Dedifferentiated amniotic fluid mesenchymal stem cell (primary cell): Measurements from ENCODE around the gene CCM2L.

Experiments
- DNase-seq: peaks from one replicate; pipeline ENCODE4 v3.0.0-alpha.2; 2016; ENCODE audit errors: extremely low spot score

Gene CCM2L

GRCh38 chr20:32010101-32010500 lies at the start of gene CCM2L:
TSS of gene CCM2L (plus strand) at chr20:32010438. CDS start at chr20:32010455, 17 bp downstream.
- no peak for DNase-seq

GRCh38 chr20:31962761-31963160 lies 47.5 kb upstream of the CCM2L start:
- no peak for DNase-seq

DNA sequence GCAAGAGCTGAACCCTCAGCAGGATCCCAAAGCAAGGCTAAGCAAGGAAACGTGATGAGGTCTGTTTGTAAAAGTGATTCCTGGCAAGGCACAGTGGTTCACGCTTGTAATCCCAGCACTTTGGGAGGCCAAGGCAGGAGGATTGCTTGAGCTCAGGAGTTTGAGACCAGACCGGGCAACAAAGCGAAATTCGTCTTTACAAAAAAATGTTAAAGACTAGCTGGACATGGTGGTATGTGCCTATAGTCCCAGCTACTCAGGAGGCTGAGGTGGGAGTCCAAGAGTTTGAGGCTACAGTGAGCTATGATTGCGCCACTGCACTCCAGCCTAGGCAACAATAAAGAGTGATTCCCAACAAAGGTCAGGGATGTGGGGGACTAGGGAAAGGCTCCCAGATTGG lies 46.3 kb upstream of the CCM2L start:
- no peak for DNase-seq

- DNase-seq = no peak
Observed at GRCh38 chr20:31966991-31967655, 43.1 kb upstream of the CCM2L start.

DNA sequence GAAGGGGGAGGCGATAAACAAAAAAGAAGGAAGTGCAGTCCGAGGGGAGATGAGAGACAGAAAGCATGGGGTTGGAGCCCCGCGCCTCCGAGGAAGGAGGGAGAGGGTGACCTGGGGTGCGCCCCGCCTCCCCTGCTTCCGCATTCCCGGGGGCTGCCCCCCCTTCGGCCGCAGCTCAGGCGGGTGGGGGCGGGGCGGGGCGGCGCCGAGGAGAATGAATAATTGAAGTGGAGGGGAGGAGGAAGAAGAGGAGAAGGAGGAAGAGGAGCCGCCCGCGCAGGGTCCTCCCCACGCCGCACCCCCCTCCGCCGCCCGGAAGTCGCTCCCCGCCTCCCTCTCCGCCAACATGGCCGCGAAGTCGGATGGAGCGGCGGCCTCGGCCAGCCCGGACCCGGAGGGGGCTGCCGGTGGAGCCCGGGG lies 42.4 kb upstream of the CCM2L start, which contains the start of gene XKR7:
Gene XKR7 (plus strand): TSS at position 322 of the 420 bp plus-strand sequence. CDS start 25 bp downstream, at position 347.
- DNase-seq = no peak

DNA sequence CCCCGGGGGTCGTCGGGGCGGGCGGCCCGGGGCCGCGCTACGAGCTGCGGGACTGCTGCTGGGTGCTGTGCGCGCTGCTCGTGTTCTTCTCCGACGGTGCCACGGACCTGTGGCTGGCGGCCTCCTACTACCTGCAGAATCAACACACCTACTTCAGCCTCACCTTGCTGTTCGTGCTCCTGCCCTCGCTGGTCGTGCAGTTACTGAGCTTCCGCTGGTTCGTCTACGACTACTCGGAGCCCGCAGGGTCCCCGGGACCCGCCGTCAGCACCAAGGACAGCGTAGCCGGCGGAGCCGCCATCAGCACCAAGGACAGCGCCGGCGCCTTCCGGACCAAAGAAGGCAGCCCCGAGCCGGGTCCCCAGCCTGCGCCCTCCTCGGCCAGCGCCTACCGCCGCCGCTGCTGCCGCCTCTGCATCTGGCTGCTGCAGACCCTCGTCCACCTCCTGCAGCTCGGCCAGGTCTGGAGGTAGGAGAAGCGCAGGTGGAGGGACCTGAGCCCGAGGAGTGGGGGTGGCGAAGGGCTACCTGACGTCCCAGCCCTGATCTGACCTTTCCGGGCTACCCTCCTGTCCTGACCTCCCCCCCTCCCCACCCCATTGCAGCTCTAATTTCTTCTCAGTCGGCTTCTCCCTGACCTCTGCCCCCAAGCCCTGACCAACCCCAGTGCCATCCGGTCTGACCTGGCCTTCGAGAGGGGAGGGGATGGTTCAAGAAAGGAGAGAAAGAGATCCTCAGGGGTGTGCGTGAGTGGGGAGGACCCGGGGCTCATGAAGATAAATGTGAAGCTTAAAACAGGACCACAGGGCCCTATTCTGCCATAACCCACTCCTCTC lies 41.7 kb upstream of the CCM2L start:
- peak; percentile 48 for DNase-seq

DNA sequence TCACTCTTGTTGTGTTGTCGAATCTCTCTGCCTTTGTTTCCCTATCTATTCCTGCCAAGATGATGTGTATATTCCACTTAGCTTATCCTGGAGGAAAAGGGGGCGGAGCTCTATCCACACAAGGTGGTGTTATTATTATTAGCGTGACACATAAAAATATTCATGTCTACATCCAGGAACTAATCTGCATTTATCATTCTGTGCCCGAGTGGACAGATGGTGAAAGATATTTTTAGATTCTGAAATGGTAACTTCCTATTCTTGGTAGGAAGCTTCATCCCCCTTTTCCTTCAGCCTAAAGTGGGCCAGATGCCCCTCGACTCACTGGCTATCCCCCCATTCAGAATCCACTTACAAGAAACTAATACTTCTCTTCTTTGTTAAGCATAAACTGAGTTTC lies 40.2 kb upstream of the CCM2L start:
- DNase-seq = no peak

DNA sequence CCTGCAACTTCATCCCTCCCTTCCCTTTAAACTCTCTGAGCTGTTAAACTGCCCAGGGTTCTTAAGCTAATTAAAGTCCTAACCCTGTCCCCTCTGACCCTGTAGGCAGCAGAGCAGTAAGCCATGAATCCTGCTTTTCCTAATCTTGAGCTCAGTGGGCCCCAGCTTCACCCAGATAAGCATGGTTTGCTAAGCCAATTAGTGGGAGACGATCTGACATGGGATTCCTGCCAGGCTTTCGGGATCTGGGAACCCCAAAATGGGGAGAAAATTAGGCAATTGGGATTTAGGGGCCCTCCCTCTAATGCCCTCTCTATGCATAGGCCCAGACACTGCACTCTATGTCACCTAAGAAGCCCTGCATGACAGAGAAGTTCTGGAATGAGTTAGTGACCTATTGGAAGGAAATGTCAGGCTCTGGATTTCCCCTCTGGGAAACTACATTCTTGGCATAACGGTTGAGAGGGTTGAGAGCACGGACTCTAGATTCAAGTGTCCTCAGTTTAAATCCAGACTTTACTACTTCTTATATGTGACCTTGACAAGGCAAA lies 37.7 kb upstream of the CCM2L start:
- DNase-seq = peak; percentile 28

DNA sequence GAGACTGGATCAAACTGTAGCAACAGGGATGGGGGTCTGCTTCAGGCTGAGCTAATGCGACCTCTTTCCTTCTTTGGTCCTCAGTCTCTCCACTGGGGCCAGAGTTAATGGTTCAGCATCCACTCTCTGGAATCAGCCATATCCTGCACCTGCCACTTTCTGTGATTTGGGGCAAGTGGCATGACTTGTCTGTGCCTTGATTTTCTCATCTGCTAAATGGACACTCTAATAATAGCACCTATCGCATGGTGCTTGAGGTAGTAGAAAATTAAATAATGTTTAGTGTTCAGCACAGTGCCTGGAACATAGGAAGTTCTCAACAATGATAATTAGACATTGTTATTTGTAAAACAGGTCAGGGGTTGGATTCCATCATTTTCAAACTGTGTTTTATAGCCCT lies 35.9 kb upstream of the CCM2L start:
- no peak for DNase-seq

GRCh38 chr20:31974951-31975487 lies 35.2 kb upstream of the CCM2L start:
- no peak for DNase-seq

DNA sequence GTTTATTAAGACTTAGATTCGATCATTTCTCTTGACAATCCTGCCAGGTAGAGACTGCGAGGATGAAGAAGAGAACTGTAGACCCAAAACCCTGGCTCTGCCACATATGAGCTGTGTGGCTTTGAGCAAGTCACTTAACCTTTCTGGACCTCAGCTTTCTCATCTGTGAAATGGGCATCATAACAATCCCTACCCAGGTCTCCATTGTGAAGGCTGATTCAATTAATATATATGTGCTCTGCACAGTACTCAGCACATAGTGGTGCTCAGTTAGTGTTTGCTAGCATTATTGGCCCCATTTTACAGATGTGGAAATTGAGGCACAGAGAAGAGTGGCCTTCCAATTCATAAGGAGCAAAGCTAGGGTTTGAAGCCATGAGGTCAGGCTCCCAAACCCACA lies 34.4 kb upstream of the CCM2L start:
- DNase-seq = no peak

DNA sequence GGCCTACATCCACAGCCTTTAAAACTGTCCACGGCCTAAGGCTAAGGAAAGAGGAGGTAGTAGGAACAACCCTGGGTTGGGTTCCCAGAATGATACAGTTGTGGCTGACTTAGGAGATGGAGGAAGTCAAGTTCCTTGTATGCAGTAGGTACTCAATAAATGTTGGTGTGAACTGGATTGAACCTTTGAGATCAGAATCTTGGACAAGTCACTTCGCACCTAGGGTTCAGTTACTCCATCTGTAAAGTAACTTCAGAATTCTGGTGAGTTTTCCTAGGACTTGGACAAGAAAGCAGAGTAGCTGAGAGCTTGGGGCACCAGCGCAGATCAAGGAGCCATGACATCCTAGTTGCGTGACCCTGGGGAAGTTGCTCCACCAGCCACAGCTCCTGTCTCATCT lies 33.2 kb upstream of the CCM2L start:
- DNase-seq = no peak

DNA sequence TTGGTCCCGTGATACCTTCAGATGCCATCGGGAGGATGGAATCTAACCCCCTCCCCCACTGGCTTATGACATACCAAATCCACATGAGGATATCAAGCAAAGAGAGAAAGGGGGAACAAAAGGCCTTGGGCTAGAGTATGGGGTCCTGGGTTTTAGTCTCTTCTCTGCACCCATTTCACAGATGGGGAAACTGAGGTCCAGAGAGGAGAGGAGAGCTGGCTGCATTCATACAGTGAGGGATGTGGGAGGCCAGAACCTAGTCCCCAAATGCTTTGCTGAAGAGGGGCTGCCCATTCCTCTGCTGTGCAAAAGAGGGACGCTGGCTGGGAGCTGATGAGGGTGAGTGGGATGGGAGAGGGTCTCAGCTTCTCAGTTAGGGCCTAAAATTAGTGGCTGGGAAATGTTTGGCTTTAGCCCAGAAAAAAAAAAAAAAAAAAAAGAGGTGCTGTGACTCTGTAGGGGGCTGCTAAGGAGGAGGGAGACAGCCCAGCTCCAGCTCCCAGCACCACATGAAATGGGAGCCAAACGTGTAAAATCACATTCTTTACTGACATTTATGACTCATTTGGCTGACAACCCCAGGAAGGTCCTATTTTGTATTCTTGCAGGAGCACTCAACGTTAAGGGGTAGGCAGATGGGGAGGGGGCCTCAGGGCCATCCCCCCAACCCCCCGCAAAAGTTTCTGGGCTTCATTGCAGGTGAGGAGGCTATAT lies 30.4 kb upstream of the CCM2L start:
- DNase-seq = no peak

GRCh38 chr20:31981784-31982183 lies 28.5 kb upstream of the CCM2L start:
- no peak for DNase-seq

DNA sequence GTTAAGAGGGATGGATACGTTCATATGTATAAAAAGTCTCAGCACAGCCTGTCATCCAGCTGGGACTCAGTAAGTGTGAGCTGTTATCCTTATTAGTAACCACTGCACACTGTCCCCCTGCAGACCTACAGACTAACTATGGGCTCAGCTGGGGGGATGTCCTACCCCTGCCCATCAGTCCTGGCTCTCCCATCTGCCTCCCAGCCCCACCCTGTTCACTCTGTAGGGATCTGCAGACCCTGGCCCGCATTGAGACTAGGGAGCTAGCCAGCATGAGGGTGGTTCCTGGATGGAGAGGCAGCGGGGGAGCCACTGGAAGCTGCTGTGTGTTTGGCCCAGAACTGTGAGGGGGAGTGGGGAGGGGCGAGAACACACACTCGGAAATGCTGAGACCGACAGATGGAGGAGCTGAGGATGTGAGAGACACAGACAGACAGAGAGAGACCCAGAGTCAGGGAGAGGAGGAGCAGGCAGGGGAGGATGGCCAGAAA lies 25.2 kb upstream of the CCM2L start:
- DNase-seq = no peak

DNA sequence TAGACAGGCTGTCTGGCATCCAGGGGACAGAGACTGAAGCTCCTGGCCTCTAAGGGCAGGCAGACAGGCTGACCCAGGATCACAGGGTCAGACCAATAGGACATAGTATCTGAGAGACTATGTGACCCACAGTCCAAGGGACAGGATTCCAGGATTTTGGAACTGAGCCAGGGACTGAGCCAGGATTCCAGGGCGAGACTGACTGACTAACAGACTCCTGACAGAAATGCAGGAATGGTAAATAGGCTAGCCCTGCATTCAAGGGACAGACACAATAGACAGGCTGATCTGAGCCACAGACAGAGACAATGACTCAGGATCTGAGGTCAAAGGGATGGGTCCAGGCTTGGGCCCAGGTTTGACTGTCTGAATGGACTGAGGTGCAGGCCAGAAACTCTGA lies 22.5 kb upstream of the CCM2L start:
- DNase-seq = no peak

DNA sequence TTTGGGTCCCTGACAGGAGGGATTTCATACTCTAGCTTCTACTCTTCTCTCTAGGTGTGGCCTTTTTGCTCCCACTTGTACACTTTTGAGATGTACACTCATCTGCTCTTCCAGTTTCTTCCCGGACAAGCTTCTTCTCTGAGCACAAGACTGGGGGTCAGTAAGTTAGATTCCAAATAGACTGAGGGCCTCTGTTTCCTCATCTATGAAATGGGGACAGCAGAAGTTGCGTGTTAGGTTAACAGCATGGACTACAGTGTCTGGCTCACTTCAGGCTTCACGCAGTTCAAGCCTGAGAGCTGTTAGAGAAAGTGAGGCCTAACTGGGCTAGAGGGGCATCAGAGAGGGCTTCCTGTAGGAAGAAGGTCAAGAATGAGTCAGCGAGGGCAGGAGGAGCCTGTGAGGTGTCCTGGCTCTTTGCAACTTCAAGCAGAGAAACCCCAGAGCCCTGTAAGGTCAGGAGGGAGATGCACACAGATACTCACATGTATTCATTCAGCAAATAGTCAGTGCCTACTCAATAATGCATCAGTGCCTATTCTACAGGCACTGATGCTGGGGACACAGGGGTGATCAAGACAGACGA lies 21.7 kb upstream of the CCM2L start:
- no peak for DNase-seq

DNA sequence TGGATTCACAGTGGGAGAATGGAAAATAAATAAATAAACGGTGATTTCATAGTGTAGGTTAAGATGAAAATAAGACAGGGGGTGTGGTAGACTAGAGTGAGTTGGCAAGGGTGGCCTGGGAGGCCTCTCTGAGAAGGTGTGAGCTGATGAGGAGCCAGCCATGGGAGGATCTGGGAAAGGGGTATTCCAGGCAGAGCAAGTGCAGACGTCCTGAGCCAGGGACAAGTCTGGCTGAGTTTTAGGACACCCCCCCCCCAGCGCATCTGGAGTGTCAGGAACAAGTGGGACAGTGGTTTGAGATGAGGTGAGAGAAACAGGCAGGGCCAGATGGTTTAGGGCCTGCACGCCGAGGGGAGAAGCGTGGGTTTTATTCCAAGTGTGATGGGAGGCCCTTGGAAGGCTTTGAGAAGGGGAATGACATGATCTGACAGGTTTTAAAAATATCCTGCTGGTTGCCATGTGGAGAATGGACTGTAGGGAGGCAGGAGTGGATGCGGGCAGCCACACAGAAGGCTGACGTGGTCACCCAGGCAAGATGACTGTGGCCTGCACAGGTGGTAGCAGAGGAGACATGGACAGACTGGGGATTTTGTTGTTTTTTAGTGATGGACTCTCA lies 21.1 kb upstream of the CCM2L start:
- no peak for DNase-seq

GRCh38 chr20:31990641-31991338 lies 19.4 kb upstream of the CCM2L start:
- no peak for DNase-seq

DNA sequence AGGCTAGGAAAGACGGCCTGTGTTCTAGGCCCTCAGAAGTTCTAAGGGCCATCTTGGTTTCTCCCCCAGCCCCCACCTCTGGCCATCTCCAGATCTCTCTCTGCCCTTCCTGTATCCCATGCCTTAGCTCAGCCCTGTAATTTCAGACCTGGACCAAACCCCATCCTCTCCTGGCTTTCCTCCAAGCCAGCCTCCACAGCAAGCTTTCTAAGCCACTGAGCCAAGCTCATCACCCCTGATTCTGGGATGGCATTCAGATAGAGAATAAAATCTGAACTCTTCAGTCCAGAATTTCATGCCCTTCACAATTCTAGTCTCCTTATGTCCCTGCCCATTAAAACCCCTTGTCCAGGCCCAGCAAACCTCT lies 18.9 kb upstream of the CCM2L start:
- no peak for DNase-seq
